Natural killer cell treated with Interleukin-12 subunit alpha and Interleukin-12 subunit beta and Interleukin-15 and Interleukin-18, amount 100 ng/mL, for 72 hours (primary cell): Measurements from ENCODE around the gene C1QTNF4. TPM values are rescaled to one million over a fixed set of nuclear protein-coding genes. Genes with fewer than 3 reads are reported as not detected.
A peak's percentile ranks its signal among the peaks of the same experiment; 100 is the strongest.

Experiments
- ATAC-seq, 2 donors: fragments of 150-1000 bp; cut with Tn5 transposase in 1 of 2; sonication (Bioruptor Pico), chemical (Tn5 transposase) in 1 of 2; 2 replicates each; pipeline ENCODE4 v1.10.0; 2021
- DNase-seq: peaks from one replicate; pipeline ENCODE4 v3.0.0; 2022; ENCODE audit warnings: low spot score
- H3K27ac Mint-ChIP-seq, 2 donors: 1 replicate in 1 of 2; 2 replicates in 1 of 2; pipeline ENCODE4 v1.8.0; 2022; ENCODE audit warnings: mixed read lengths in 2 of 2, mild to moderate bottlenecking in 1 of 2, moderate library complexity in 1 of 2
- H3K27me3 Mint-ChIP-seq, 2 donors: 1 replicate in 1 of 2; 2 replicates in 1 of 2; pipeline ENCODE4 v1.8.0; 2022; ENCODE audit warnings: mixed read lengths in 2 of 2
- H3K36me3 Mint-ChIP-seq: one replicate; pipeline ENCODE4 v1.8.0; 2022; ENCODE audit warnings: mixed read lengths
- H3K4me1 Mint-ChIP-seq, 2 donors: 1 replicate in 1 of 2; 2 replicates in 1 of 2; pipeline ENCODE4 v1.8.0; 2022; ENCODE audit warnings: low read depth in 2 of 2, mixed read lengths in 2 of 2, mild to moderate bottlenecking in 1 of 2
- H3K4me3 Mint-ChIP-seq: one replicate; pipeline ENCODE4 v1.8.0; 2022; ENCODE audit warnings: mixed read lengths
- H3K9me3 Mint-ChIP-seq: 2 replicates; pipeline ENCODE4 v1.8.0; 2022; ENCODE audit warnings: mixed read lengths
- total RNA-seq, 2 donors: library from RNA; stranded (reverse); gene quantifications; one replicate each; pipeline ENCODE4 v1.2.3, GENCODE V29; 2022

The C1QTNF4 gene
- total RNA-seq, 2 donors from 2014 or later = not detected

GRCh38 chr11:47589118-47589517 lies 5.1 kb downstream of the C1QTNF4 start:
- peaks cover 7% of the 10 kb centered on the region in 2 donors for H3K27me3 Mint-ChIP-seq
- H3K9me3 Mint-ChIP-seq = no peaks in the 10 kb centered on the region
- no peak overlapping the region for H3K27ac Mint-ChIP-seq
- DNase-seq (peak; percentile 25), ATAC-seq (no peak)
- H3K4me3 Mint-ChIP-seq = no peak overlapping the region
- peaks cover 0 to 8% of the 10 kb centered on the region in 2 donors for H3K4me1 Mint-ChIP-seq
- peaks cover 2% of the 10 kb centered on the region for H3K36me3 Mint-ChIP-seq

- Mint-ChIP-seq H3K4me3 (no peak overlapping the region), H3K36me3 (peaks cover 10% of the 10 kb centered on the region), H3K4me1 (peaks cover 0 to 11% of the 10 kb centered on the region in 2 donors), H3K27me3 (peaks cover 0 to 3% of the 10 kb centered on the region in 2 donors), H3K27ac (no peak overlapping the region), H3K9me3 (no peaks in the 10 kb centered on the region)
- ATAC-seq (no peak), DNase-seq (peak; percentile 54)
Measured at GRCh38 chr11:47587723-47588326, 6.4 kb downstream of the C1QTNF4 start.

- H3K4me3 Mint-ChIP-seq = no peak overlapping the region
- ATAC-seq = peak; percentile 8 to 10
- H3K27me3 Mint-ChIP-seq = no peaks in the 10 kb centered on the region
- peaks cover 0 to 13% of the 10 kb centered on the region in 2 donors for H3K4me1 Mint-ChIP-seq
- H3K27ac Mint-ChIP-seq = no peak overlapping the region
- peaks cover 10% of the 10 kb centered on the region for H3K36me3 Mint-ChIP-seq
- peak; percentile 15 for DNase-seq
- no peaks in the 10 kb centered on the region for H3K9me3 Mint-ChIP-seq
Measured at GRCh38 chr11:47587039-47587716, 7.0 kb downstream of the C1QTNF4 start.

GRCh38 chr11:47586098-47586855 lies 7.9 kb downstream of the C1QTNF4 start, which contains the start of gene FAM180B:
FAM180B (plus strand) TSS chr11:47586678; CDS start chr11:47586769, 91 bp downstream.
- peaks cover 0 to 11% of the 10 kb centered on the region in 2 donors for H3K4me1 Mint-ChIP-seq
- H3K27ac Mint-ChIP-seq = no peak within 1 kb of the TSS
- no peak within 1 kb of the TSS for H3K4me3 Mint-ChIP-seq
- DNase-seq (peak; percentile 61), ATAC-seq (peak; percentile 19 to 25)
- no peaks in the 10 kb centered on the region for H3K27me3 Mint-ChIP-seq
- peaks cover 10% of the 10 kb centered on the region for H3K36me3 Mint-ChIP-seq
- no peaks in the 10 kb centered on the region for H3K9me3 Mint-ChIP-seq

GRCh38 chr11:47583844-47584243 lies 10.4 kb downstream of the C1QTNF4 start:
- Mint-ChIP-seq H3K9me3 (no peaks in the 10 kb centered on the region), H3K4me3 (no peak overlapping the region), H3K36me3 (peaks cover 19% of the 10 kb centered on the region), H3K4me1 (peaks cover 16 to 19% of the 10 kb centered on the region in 2 donors), H3K27me3 (no peaks in the 10 kb centered on the region), H3K27ac (no peak overlapping the region)
- DNase-seq (peak; percentile 35), ATAC-seq (no peak)

GRCh38 chr11:47578524-47579494 lies 15.4 kb downstream of the C1QTNF4 start, which contains the start of the genes KBTBD4 and NDUFS3:
KBTBD4 (minus strand) TSS chr11:47578970; CDS start chr11:47578951, 19 bp downstream.
NDUFS3 (plus strand) TSS chr11:47579074; CDS start chr11:47579092, 18 bp downstream.
- Mint-ChIP-seq H3K4me1 (peaks cover 27 to 29% of the 10 kb centered on the region in 2 donors), H3K4me3 (peak within 1 kb of the TSS; percentile 94), H3K9me3 (no peaks in the 10 kb centered on the region), H3K27me3 (no peaks in the 10 kb centered on the region), H3K27ac (peak within 1 kb of the TSS; percentile 86 to 89), H3K36me3 (peaks cover 19% of the 10 kb centered on the region)
- ATAC-seq (peak; percentile 98), DNase-seq (peak; percentile 91)

GRCh38 chr11:47577460-47578041 lies 16.7 kb downstream of the C1QTNF4 start:
- Mint-ChIP-seq H3K4me1 (peaks cover 28 to 29% of the 10 kb centered on the region in 2 donors), H3K9me3 (no peaks in the 10 kb centered on the region), H3K36me3 (peaks cover 17% of the 10 kb centered on the region), H3K4me3 (peak overlapping the region; percentile 94), H3K27ac (peak overlapping the region; percentile 86 to 89), H3K27me3 (no peaks in the 10 kb centered on the region)
- DNase-seq (peak; percentile 35), ATAC-seq (no peak)

GRCh38 chr11:47573321-47573720 lies 20.9 kb downstream of the C1QTNF4 start:
- ATAC-seq (no peak), DNase-seq (no peak)
- Mint-ChIP-seq H3K27me3 (no peaks in the 10 kb centered on the region), H3K4me3 (no peak overlapping the region), H3K27ac (no peak overlapping the region), H3K36me3 (peaks cover 5% of the 10 kb centered on the region), H3K9me3 (no peaks in the 10 kb centered on the region), H3K4me1 (peaks cover 10 to 13% of the 10 kb centered on the region in 2 donors)

- ATAC-seq = no peak
- Mint-ChIP-seq H3K4me1 (peaks cover 7 to 12% of the 10 kb centered on the region in 2 donors), H3K36me3 (peaks cover 5% of the 10 kb centered on the region), H3K27me3 (no peaks in the 10 kb centered on the region), H3K9me3 (no peaks in the 10 kb centered on the region), H3K4me3 (no peak overlapping the region), H3K27ac (no peak overlapping the region)
- no peak for DNase-seq
Measured at GRCh38 chr11:47572715-47573255, 21.4 kb downstream of the C1QTNF4 start.

GRCh38 chr11:47571895-47572294 lies 22.3 kb downstream of the C1QTNF4 start:
- Mint-ChIP-seq H3K9me3 (no peaks in the 10 kb centered on the region), H3K27me3 (no peaks in the 10 kb centered on the region), H3K36me3 (peaks cover 5% of the 10 kb centered on the region), H3K27ac (no peak overlapping the region), H3K4me3 (no peak overlapping the region), H3K4me1 (peaks cover under 1 to 4% of the 10 kb centered on the region in 2 donors)
- no peak for DNase-seq
- ATAC-seq = no peak

GRCh38 chr11:47571357-47571729 lies 22.9 kb downstream of the C1QTNF4 start:
- Mint-ChIP-seq H3K4me3 (no peak overlapping the region), H3K27ac (peak overlapping the region in 1 of 2 donors; percentile 37), H3K4me1 (peaks cover 5 to 9% of the 10 kb centered on the region in 2 donors), H3K9me3 (no peaks in the 10 kb centered on the region), H3K27me3 (no peaks in the 10 kb centered on the region), H3K36me3 (peaks cover 5% of the 10 kb centered on the region)
- DNase-seq (no peak), ATAC-seq (no peak)

- H3K4me1 Mint-ChIP-seq = peaks cover 5 to 9% of the 10 kb centered on the region in 2 donors
- H3K27me3 Mint-ChIP-seq = no peaks in the 10 kb centered on the region
- ATAC-seq (no peak), DNase-seq (no peak)
- no peaks in the 10 kb centered on the region for H3K9me3 Mint-ChIP-seq
- peak overlapping the region in 1 of 2 donors; percentile 37 for H3K27ac Mint-ChIP-seq
- peaks cover 5% of the 10 kb centered on the region for H3K36me3 Mint-ChIP-seq
- no peak overlapping the region for H3K4me3 Mint-ChIP-seq
Measured at GRCh38 chr11:47570651-47571356, 23.4 kb downstream of the C1QTNF4 start.
